ENCODE results near the gene ARSG. TPM values are rescaled to one million over a fixed set of nuclear protein-coding genes. Genes with fewer than 3 reads are reported as not detected.
"Not testable (repeated sequence)": the region's sequence is repeated elsewhere in the genome, so short reads cannot be mapped to it uniquely, and the experiment has no call there.

Gene ARSG
- total RNA-seq, 1 donor from 2014 or later = 10.4 TPM

GRCh38 chr17:68302066-68302564 is 10.8 kb downstream of the ARSG start:
- intact Hi-C loops (cut with micrococcal nuclease) = no loop called here

GRCh38 chr17:68302666-68303065 is 11.4 kb downstream of the ARSG start:
- intact Hi-C loops (cut with micrococcal nuclease) = no loop called here

GRCh38 chr17:68304706-68305105 is 13.4 kb downstream of the ARSG start:
- intact Hi-C loops (cut with micrococcal nuclease) = no loop called here

GRCh38 chr17:68305142-68305541 is 13.8 kb downstream of the ARSG start:
- intact Hi-C loops (cut with micrococcal nuclease) = no loop called here

- intact Hi-C loops (cut with micrococcal nuclease) = no loop called here
Observed at GRCh38 chr17:68306819-68307218, 15.5 kb downstream of the ARSG start.

- intact Hi-C loops (cut with micrococcal nuclease) = no loop called here
Observed at GRCh38 chr17:68307443-68307842, 16.1 kb downstream of the ARSG start.

GRCh38 chr17:68308486-68308885 is 17.2 kb downstream of the ARSG start:
- intact Hi-C loops (cut with micrococcal nuclease) = not testable (repeated sequence)

GRCh38 chr17:68309066-68309670 is 17.9 kb downstream of the ARSG start:
- intact Hi-C loops (cut with micrococcal nuclease) = not testable (repeated sequence)

GRCh38 chr17:68310152-68310551 is 18.9 kb downstream of the ARSG start:
- intact Hi-C loops (cut with micrococcal nuclease) = loop anchor here (1.0 kb wide), 1 partner anchor 18 kb away; no protein-coding TSS in a partner anchor

GRCh38 chr17:68314916-68315535 is 23.7 kb downstream of the ARSG start:
- intact Hi-C loops (cut with micrococcal nuclease) = no loop called here

- intact Hi-C loops (cut with micrococcal nuclease) = no loop called here
Observed at GRCh38 chr17:68315930-68316329, 24.6 kb downstream of the ARSG start.

GRCh38 chr17:68317458-68317857 is 26.2 kb downstream of the ARSG start:
- intact Hi-C loops (cut with micrococcal nuclease) = no loop called here

- intact Hi-C loops (cut with micrococcal nuclease) = no loop called here
Observed at GRCh38 chr17:68318103-68318991, 27.1 kb downstream of the ARSG start.

- intact Hi-C loops (cut with micrococcal nuclease) = no loop called here
Observed at GRCh38 chr17:68319410-68320162, 28.3 kb downstream of the ARSG start.

- intact Hi-C loops (cut with micrococcal nuclease) = no loop called here
Observed at GRCh38 chr17:68320311-68320865, 29.1 kb downstream of the ARSG start.

GRCh38 chr17:68320943-68321555 is 29.8 kb downstream of the ARSG start:
- intact Hi-C loops (cut with micrococcal nuclease) = no loop called here

GRCh38 chr17:68321556-68321954 is 30.3 kb downstream of the ARSG start:
- intact Hi-C loops (cut with micrococcal nuclease) = no loop called here

GRCh38 chr17:68322630-68323029 is 31.3 kb downstream of the ARSG start:
- intact Hi-C loops (cut with micrococcal nuclease) = no loop called here

GRCh38 chr17:68324114-68324513 is 32.8 kb downstream of the ARSG start:
- intact Hi-C loops (cut with micrococcal nuclease) = no loop called here

- intact Hi-C loops (cut with micrococcal nuclease) = no loop called here
Observed at GRCh38 chr17:68324654-68325336, 33.5 kb downstream of the ARSG start.

Data from T-helper 2 cell treated with Interferon-gamma antibody and Interleukin-4, amounts not matched to agents 100 ng/mL and 5 ng/mL, for 36 hours (primary cell).